ENCODE measurements around the gene RCBTB1.

GRCh38 chr13:49549289-49549688, 36.1 kb downstream of the RCBTB1 start:
- TF ChIP-seq POLR2A (IDR thresholded peaks at IDR 0.05) (no peak), CTCF (IDR thresholded peaks at IDR 0.05) (no peak)
